HepG2 (cell line): ENCODE results near the gene PALM3. TPM values are rescaled to one million over a fixed set of nuclear protein-coding genes. Genes with fewer than 3 reads are reported as not detected.

Experiments used
- ATAC-seq: fragments of 200-7000 bp; cut with Tn5 transposase; 3 replicates; pipeline ENCODE4 v1.9.1; 2020; ENCODE audit warnings: mild to moderate bottlenecking, moderate library complexity
- BruUV-seq: library from RNA; stranded (reverse); fragments of 400-500 nt; replicated peaks from 2 replicates; lab custom pipeline; 2021; lab: Mats Ljungman, UMichigan
- CTCF ChIA-PET: fragments of 300-600 bp; formaldehyde crosslinking; extraction: SDS; loops from one replicate; lab custom pipeline; 2021; ENCODE audit warnings: low total read pairs, inconsistent platforms, low intra/inter-chr PET ratio; lab: Yijun Ruan, JAX
- POLR2A ChIA-PET: fragments of 350-600 bp; sonication (Branson Sonifier 250); formaldehyde crosslinking; loops from one replicate; lab custom pipeline; 2020; ENCODE audit warnings: antibody characterized with exemption, inconsistent platforms; lab: Yijun Ruan, JAX
- DNase-seq: peaks from one replicate; pipeline ENCODE4 v3.0.0-alpha.2; 2015; ENCODE audit warnings: low spot score
- FAIRE-seq: peaks from 3 replicates; lab custom pipeline; 2011; peaks lifted over from hg19 to GRCh38; lab: Jason Lieb, UNC
- H2AFZ ChIP-seq: one replicate; pipeline ENCODE4 v1.6.1; 2011; ENCODE audit warnings: low read length, inconsistent platforms
- H3K27ac ChIP-seq: fragments of 300-600 bp; 3 replicates; pipeline ENCODE4 v1.8.0; 2011; ENCODE audit warnings: mixed run types, mild to moderate bottlenecking, mixed read lengths, low read length, inconsistent platforms; ENCODE audit not compliant: insufficient read depth; ENCODE audit errors: extremely low read length
- H3K27me3 ChIP-seq, 2 experiments: fragments of 200-600 bp in 1 of 2; 2 replicates in 1 of 2; 3 replicates in 1 of 2; pipeline versions ENCODE4 v1.6.0 to v1.8.0; 2011; ENCODE audit warnings: low read length in 2 of 2, mild to moderate bottlenecking in 2 of 2, moderate library complexity in 2 of 2, inconsistent platforms in 1 of 2; ENCODE audit not compliant: insufficient read depth in 2 of 2, control insufficient read depth in 1 of 2
- H3K36me3 ChIP-seq, 2 experiments: fragments of 200-600 bp in 1 of 2; replicated peaks in 1 of 2; 2 replicates in 1 of 2; 3 replicates in 1 of 2; pipeline versions ENCODE4 v1.5.1 to v1.8.0; 2011; ENCODE audit warnings: low read length in 2 of 2, inconsistent platforms in 1 of 2; ENCODE audit not compliant: insufficient read depth in 2 of 2, control insufficient read depth in 1 of 2
- H3K4me1 ChIP-seq: 2 replicates; pipeline ENCODE4 v1.5.1; 2012; ENCODE audit warnings: low read length, inconsistent platforms; ENCODE audit not compliant: insufficient read depth
- H3K4me2 ChIP-seq: 2 replicates; pipeline ENCODE4 v1.6.0; 2011; ENCODE audit warnings: low read depth, low read length, inconsistent platforms
- H3K4me3 ChIP-seq, 3 experiments: fragments of 200-600 bp in 1 of 3; sonication (generic), shearing (Covaris generic) in 1 of 3; replicated peaks in 1 of 3; 2 replicates each; pipeline ENCODE4 v1.5.1; 2011 to 2016; ENCODE audit warnings: low read length in 3 of 3, inconsistent platforms in 2 of 3, low read depth in 2 of 3, mild to moderate bottlenecking in 2 of 3, control low read depth in 1 of 3, mixed read lengths in 1 of 3; ENCODE audit not compliant: insufficient read depth in 1 of 3
- H3K79me2 ChIP-seq: one replicate; pipeline ENCODE4 v1.6.1; 2011; ENCODE audit warnings: low read length, inconsistent platforms; ENCODE audit not compliant: insufficient read depth
- H3K9ac ChIP-seq: 2 replicates; pipeline ENCODE4 v1.6.0; 2011; ENCODE audit warnings: mild to moderate bottlenecking, low read depth, low read length, inconsistent platforms; ENCODE audit not compliant: insufficient read depth
- H3K9me3 ChIP-seq: 2 replicates; pipeline ENCODE4 v1.5.1; 2012; ENCODE audit warnings: mild to moderate bottlenecking, low read length
- H4K20me1 ChIP-seq: 2 replicates; pipeline ENCODE4 v1.6.0; 2011; ENCODE audit warnings: inconsistent platforms, mild to moderate bottlenecking, low read length, moderate library complexity; ENCODE audit not compliant: insufficient read depth
- MLXIP ChIP-seq: sonication (generic); formaldehyde crosslinking; IDR thresholded peaks from 2 replicates; pipeline ENCODE4 v1.9.0; 2021; ENCODE audit warnings: missing genetic modification reagents, borderline replicate concordance
- RAD51 ChIP-seq: fragments of 450-650 bp; IDR thresholded peaks from 2 replicates; pipeline ENCODE4 v1.6.1; 2016; ENCODE audit warnings: borderline replicate concordance
- RBM39 ChIP-seq: fragments of 200-400 bp; formaldehyde crosslinking; IDR thresholded peaks from one replicate; pipeline ENCODE4 v1.6.1; 2018; ENCODE audit warnings: antibody characterized with exemption, mild to moderate bottlenecking, low read depth, low read length; ENCODE audit not compliant: poor library complexity, severe bottlenecking
- ZBTB1 ChIP-seq: sonication (generic); formaldehyde crosslinking; IDR thresholded peaks from 2 replicates; pipeline ENCODE4 v1.4.0; 2020; ENCODE audit warnings: missing genetic modification reagents, borderline replicate concordance
- ZFP82 ChIP-seq: sonication (generic); formaldehyde crosslinking; IDR thresholded peaks from 2 replicates; pipeline ENCODE4 v1.5.1; 2020; ENCODE audit warnings: mild to moderate bottlenecking, missing genetic modification reagents, borderline replicate concordance
- WGBS: methylation state at CpG from one replicate; pipeline ENCODE4 v1.1.6; 2017; ENCODE audit warnings: low lambda C conversion rate; 5-methylcytosine and 5-hydroxymethylcytosine counted together
- in situ Hi-C: cut with HindIII; loops from 2 replicates; pipeline ENCODE4 v1.10.0; 2017; ENCODE audit warnings: low pct_unique_long_range_greater_than_20kb; ENCODE audit not compliant: extremely low pct_ligation_motif_present
- intact Hi-C: fragments of 100-400 bp; cut with micrococcal nuclease; formaldehyde crosslinking; loops from one replicate; pipeline ENCODE4 v1.10.0; 2022; ENCODE audit not compliant: unreplicated experiment
- polyA plus RNA-seq, 8 experiments: library from polyadenylated mRNA; depleted of rRNA in 3 of 8; stranded (reverse) in 7 of 8; unstranded in 1 of 8; fragments of >200 nt; fragmentation: Illumina TruSeq in 4 of 8; extraction: Trizol in 4 of 8; gene quantifications; 2 replicates each; pipeline versions ENCODE4 v1.2.1 to v1.2.3, GENCODE V29; 2011 to 2016; ENCODE audit warnings: low read depth in 4 of 8, missing spikeins in 1 of 8, mixed read lengths in 1 of 8; ENCODE audit not compliant: insufficient read depth in 1 of 8
- total RNA-seq, 5 experiments: library from RNA; depleted of rRNA; stranded (reverse); fragments of >200 nt; fragmentation: Illumina TruSeq; extraction: Trizol; gene quantifications; 2 replicates each; pipeline ENCODE4 v1.2.3, GENCODE V29; 2016; ENCODE audit warnings: low read depth in 1 of 5
- TF ChIP-seq, protein P1 (sequence below), 2 experiments: sonication (generic) in 1 of 2; formaldehyde crosslinking in 1 of 2; IDR thresholded peaks; 2 replicates each; pipeline versions ENCODE4 v1.4.0 to v1.6.1; 2016 to 2020; ENCODE audit warnings: borderline replicate concordance in 1 of 2, low read depth in 1 of 2, mild to moderate bottlenecking in 1 of 2, missing genetic modification reagents in 1 of 2
- TF ChIP-seq, protein P2 (sequence below): sonication (generic); formaldehyde crosslinking; IDR thresholded peaks from 2 replicates; pipeline ENCODE4 v1.4.0; 2020; ENCODE audit warnings: missing genetic modification reagents

PALM3 gene
- total and polyA plus RNA-seq, 2 of the 13 experiments (the other 11 are each of a cell fraction or from before 2014, with no cell fraction given): 0.79 to 2.4 TPM

DNA sequence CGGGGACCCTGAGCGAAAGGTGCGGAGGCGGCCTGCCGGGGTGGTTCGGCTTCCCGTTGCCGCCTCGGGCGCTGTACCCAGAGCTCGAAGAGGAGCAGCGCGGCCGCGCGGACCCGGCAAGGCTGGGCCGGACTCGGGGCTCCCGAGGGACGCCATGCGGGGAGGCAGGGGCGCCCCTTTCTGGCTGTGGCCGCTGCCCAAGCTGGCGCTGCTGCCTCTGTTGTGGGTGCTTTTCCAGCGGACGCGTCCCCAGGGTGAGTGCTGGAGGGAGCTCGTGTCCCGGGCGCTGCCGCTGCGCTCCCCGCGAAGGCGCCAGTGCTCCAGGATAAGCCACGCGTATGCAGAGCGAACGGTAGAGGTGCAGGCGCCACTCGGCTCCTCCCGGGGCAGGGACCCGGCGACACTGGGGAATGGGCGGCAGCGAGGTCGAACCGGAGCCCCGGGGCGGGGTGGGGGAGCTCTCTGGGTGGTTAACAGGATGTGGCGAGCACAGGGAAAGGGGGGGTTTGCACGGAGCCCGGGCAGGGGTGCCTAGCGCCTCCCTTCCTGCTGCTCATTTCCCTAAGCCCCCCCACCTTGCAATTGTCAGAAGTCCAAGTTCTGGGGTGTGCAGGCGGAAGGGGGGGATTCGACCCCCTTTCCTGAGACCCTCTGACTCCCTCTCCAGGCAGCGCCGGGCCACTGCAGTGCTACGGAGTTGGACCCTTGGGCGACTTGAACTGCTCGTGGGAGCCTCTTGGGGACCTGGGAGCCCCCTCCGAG, 30.0 kb downstream of the PALM3 start, which contains the start of gene IL27RA:
Gene IL27RA (plus strand): TSS at position 44 of the 762 bp plus-strand sequence. CDS start 111 bp downstream, at position 155.
- Histone ChIP-seq H3K4me1 (peaks cover 23% of the 10 kb centered on the region), H3K9ac (peak within 1 kb of the TSS; percentile 68), H3K27me3 (peaks cover 0 to 19% of the 10 kb centered on the region in 2 experiments; a peak in 3 of 5 replicates), H3K36me3 (no peaks in the 10 kb centered on the region), H3K4me3 (peak within 1 kb of the TSS; percentile 62 to 80 (median 76)), H3K27ac (peak within 1 kb of the TSS; percentile 32), H3K4me2 (peak within 1 kb of the TSS; percentile 86), H3K79me2 (no peaks in the 10 kb centered on the region), H4K20me1 (no peaks in the 10 kb centered on the region), H2AFZ (peak within 1 kb of the TSS; percentile 4), H3K9me3 (no peaks in the 10 kb centered on the region)
- CTCF ChIA-PET: interaction anchor here (0.8 kb wide), 1 partner anchor 152 kb away, joined by 3 read pairs; no protein-coding TSS in a partner anchor
- POLR2A ChIA-PET: interaction anchor here (0.7 to 1.5 kb wide), 8 partner anchors 23 to 1141 kb away, joined by 3 to 5 read pairs (median 3); partner anchors contain the start of genes ASF1B and MISP3
- WGBS: 3% methylated on average over 6 of the region's 63 CpGs
- no TSS peak for BruUV-seq
- peak; percentile 81 for ATAC-seq
- in situ Hi-C loops (no loop called here), intact Hi-C loops (loop anchor here (1.0 kb wide), 1 partner anchor 152 kb away; no protein-coding TSS in a partner anchor)
- FAIRE-seq: no peak
- peak; percentile 46 for DNase-seq
- TF ChIP-seq, protein P1, sequence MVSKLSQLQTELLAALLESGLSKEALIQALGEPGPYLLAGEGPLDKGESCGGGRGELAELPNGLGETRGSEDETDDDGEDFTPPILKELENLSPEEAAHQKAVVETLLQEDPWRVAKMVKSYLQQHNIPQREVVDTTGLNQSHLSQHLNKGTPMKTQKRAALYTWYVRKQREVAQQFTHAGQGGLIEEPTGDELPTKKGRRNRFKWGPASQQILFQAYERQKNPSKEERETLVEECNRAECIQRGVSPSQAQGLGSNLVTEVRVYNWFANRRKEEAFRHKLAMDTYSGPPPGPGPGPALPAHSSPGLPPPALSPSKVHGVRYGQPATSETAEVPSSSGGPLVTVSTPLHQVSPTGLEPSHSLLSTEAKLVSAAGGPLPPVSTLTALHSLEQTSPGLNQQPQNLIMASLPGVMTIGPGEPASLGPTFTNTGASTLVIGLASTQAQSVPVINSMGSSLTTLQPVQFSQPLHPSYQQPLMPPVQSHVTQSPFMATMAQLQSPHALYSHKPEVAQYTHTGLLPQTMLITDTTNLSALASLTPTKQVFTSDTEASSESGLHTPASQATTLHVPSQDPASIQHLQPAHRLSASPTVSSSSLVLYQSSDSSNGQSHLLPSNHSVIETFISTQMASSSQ (IDR thresholded peaks at IDR 0.05; ENCODE audit: low read depth): no peak
- TF ChIP-seq, protein P1 (CRISPR knock-in tag; IDR thresholded peaks at IDR 0.05; ENCODE audit: borderline replicate concordance): no peak
- TF ChIP-seq ZFP82 (CRISPR knock-in tag) (no peak; the same call in 1 of the 2 replicates), ZBTB1 (CRISPR knock-in tag) (no peak), RAD51 (no peak), MLXIP (CRISPR knock-in tag) (no peak), RBM39 (no peak)
- TF ChIP-seq, protein P2, sequence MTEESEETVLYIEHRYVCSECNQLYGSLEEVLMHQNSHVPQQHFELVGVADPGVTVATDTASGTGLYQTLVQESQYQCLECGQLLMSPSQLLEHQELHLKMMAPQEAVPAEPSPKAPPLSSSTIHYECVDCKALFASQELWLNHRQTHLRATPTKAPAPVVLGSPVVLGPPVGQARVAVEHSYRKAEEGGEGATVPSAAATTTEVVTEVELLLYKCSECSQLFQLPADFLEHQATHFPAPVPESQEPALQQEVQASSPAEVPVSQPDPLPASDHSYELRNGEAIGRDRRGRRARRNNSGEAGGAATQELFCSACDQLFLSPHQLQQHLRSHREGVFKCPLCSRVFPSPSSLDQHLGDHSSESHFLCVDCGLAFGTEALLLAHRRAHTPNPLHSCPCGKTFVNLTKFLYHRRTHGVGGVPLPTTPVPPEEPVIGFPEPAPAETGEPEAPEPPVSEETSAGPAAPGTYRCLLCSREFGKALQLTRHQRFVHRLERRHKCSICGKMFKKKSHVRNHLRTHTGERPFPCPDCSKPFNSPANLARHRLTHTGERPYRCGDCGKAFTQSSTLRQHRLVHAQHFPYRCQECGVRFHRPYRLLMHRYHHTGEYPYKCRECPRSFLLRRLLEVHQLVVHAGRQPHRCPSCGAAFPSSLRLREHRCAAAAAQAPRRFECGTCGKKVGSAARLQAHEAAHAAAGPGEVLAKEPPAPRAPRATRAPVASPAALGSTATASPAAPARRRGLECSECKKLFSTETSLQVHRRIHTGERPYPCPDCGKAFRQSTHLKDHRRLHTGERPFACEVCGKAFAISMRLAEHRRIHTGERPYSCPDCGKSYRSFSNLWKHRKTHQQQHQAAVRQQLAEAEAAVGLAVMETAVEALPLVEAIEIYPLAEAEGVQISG: peak; percentile 50
